ENCODE measurements around the gene EMC1. TPM values are rescaled to one million over a fixed set of nuclear protein-coding genes. Genes with fewer than 3 reads are reported as not detected.
A peak's percentile ranks its signal among the peaks of the same experiment; 100 is the strongest.
"Not testable (repeated sequence)": the region's sequence is repeated elsewhere in the genome, so short reads cannot be mapped to it uniquely, and the experiment has no call there.

EMC1 gene
- total RNA-seq, 2 experiments from 2014 or later: 21.9 to 22.2 TPM

GRCh38 chr1:19220080-19220846 is 31.1 kb downstream of the EMC1 start:
- ATAC-seq (ENCODE audit: poor library complexity): no peak
- no peak overlapping the region for H3K4me3 Mint-ChIP-seq
- intact Hi-C loops (cut with DNase I, micrococcal nuclease): no loop called here
- H3K27ac Mint-ChIP-seq: no peak overlapping the region
- ChIA-PET CTCF (no interaction called here), POLR2A (no interaction called here)
- no peak overlapping the region for H3K27ac ChIP-seq (ENCODE audit: low read depth in 1 of 2, low read length in 2 of 2)
- no peaks in the 10 kb centered on the region for H3K27me3 Mint-ChIP-seq
- H3K4me3 ChIP-seq (ENCODE audit: low read length): no peak overlapping the region
- peaks cover 78% of the 10 kb centered on the region for H3K36me3 Mint-ChIP-seq (ENCODE audit: low read depth)
- H3K9me3 Mint-ChIP-seq: no peaks in the 10 kb centered on the region
- DNase-seq: no peak
- no peak for TF ChIP-seq CTCF (IDR thresholded peaks at IDR 0.05)
- no peaks in the 10 kb centered on the region for H3K4me1 ChIP-seq (ENCODE audit: insufficient read depth, low read length)
- H3K9me3 ChIP-seq (ENCODE audit: control insufficient read depth in 1 of 2, insufficient read depth in 1 of 2, low read length in 2 of 2): no peaks in the 10 kb centered on the region
- no peaks in the 10 kb centered on the region for H3K4me1 Mint-ChIP-seq (ENCODE audit: low read depth)
- H3K27me3 ChIP-seq (ENCODE audit: control insufficient read depth in 1 of 2, insufficient read depth in 2 of 2, low read length in 2 of 2): no peaks in the 10 kb centered on the region
- peaks cover 83% of the 10 kb centered on the region for H3K36me3 ChIP-seq (ENCODE audit: insufficient read depth, low read length)

- ChIA-PET CTCF (no interaction called here), POLR2A (no interaction called here)
- H3K27me3 Mint-ChIP-seq: no peaks in the 10 kb centered on the region
- H3K27me3 ChIP-seq (ENCODE audit: control insufficient read depth in 1 of 2, insufficient read depth in 2 of 2, low read length in 2 of 2): no peaks in the 10 kb centered on the region
- no peak overlapping the region for H3K27ac Mint-ChIP-seq
- no peak for TF ChIP-seq CTCF (IDR thresholded peaks at IDR 0.05)
- H3K4me3 ChIP-seq (ENCODE audit: low read length): no peak overlapping the region
- H3K27ac ChIP-seq (ENCODE audit: low read depth in 1 of 2, low read length in 2 of 2): no peak overlapping the region
- no peaks in the 10 kb centered on the region for H3K9me3 Mint-ChIP-seq
- H3K4me1 ChIP-seq (ENCODE audit: insufficient read depth, low read length): no peaks in the 10 kb centered on the region
- no peaks in the 10 kb centered on the region for H3K9me3 ChIP-seq (ENCODE audit: control insufficient read depth in 1 of 2, insufficient read depth in 1 of 2, low read length in 2 of 2)
- ATAC-seq (ENCODE audit: poor library complexity): no peak
- peaks cover 75% of the 10 kb centered on the region for H3K36me3 ChIP-seq (ENCODE audit: insufficient read depth, low read length)
- no peak for DNase-seq
- no peak overlapping the region for H3K4me3 Mint-ChIP-seq
- intact Hi-C loops (cut with DNase I, micrococcal nuclease): no loop called here
- no peaks in the 10 kb centered on the region for H3K4me1 Mint-ChIP-seq (ENCODE audit: low read depth)
- H3K36me3 Mint-ChIP-seq (ENCODE audit: low read depth): peaks cover 71% of the 10 kb centered on the region
These were observed 31.9 kb downstream of the EMC1 start for GRCh38 chr1:19219451-19219850.

GRCh38 chr1:19216585-19216984 is 34.7 kb downstream of the EMC1 start:
- DNase-seq; H3K4me3 ChIP-seq (ENCODE audit: low read length); POLR2A ChIA-PET; H3K4me1 ChIP-seq (ENCODE audit: insufficient read depth, low read length); H3K27ac ChIP-seq (ENCODE audit: low read depth in 1 of 2, low read length in 2 of 2); ATAC-seq (ENCODE audit: poor library complexity); H3K9me3 ChIP-seq (ENCODE audit: control insufficient read depth in 1 of 2, insufficient read depth in 1 of 2, low read length in 2 of 2); H3K9me3 Mint-ChIP-seq; H3K27me3 ChIP-seq (ENCODE audit: control insufficient read depth in 1 of 2, insufficient read depth in 2 of 2, low read length in 2 of 2); intact Hi-C loops (cut with DNase I, micrococcal nuclease); H3K4me3 Mint-ChIP-seq; H3K27me3 Mint-ChIP-seq; H3K27ac Mint-ChIP-seq: not testable (repeated sequence)
- peaks cover 54% of the 10 kb centered on the region for H3K36me3 ChIP-seq (ENCODE audit: insufficient read depth, low read length)
- H3K4me1 Mint-ChIP-seq (ENCODE audit: low read depth): peaks cover 26% of the 10 kb centered on the region
- H3K36me3 Mint-ChIP-seq (ENCODE audit: low read depth): peaks cover 61% of the 10 kb centered on the region
- CTCF ChIA-PET: interaction anchor here (1.2 kb wide), 1 partner anchor 24 kb away, joined by 4 read pairs; no protein-coding TSS in a partner anchor

GRCh38 chr1:19213580-19213979 is 37.7 kb downstream of the EMC1 start:
- peaks cover 27% of the 10 kb centered on the region for H3K36me3 ChIP-seq (ENCODE audit: insufficient read depth, low read length)
- CTCF ChIA-PET: no interaction called here
- TF ChIP-seq CTCF (IDR thresholded peaks at IDR 0.05): no peak
- POLR2A ChIA-PET: no interaction called here
- H3K4me3 ChIP-seq (ENCODE audit: low read length): no peak overlapping the region
- H3K27me3 ChIP-seq (ENCODE audit: control insufficient read depth in 1 of 2, insufficient read depth in 2 of 2, low read length in 2 of 2): no peaks in the 10 kb centered on the region
- no peak for DNase-seq
- Mint-ChIP-seq H3K4me1 (ENCODE audit: low read depth) (peaks cover 52% of the 10 kb centered on the region), H3K9me3 (no peaks in the 10 kb centered on the region), H3K4me3 (no peak overlapping the region), H3K27me3 (no peaks in the 10 kb centered on the region), H3K36me3 (ENCODE audit: low read depth) (peaks cover 51% of the 10 kb centered on the region), H3K27ac (peak overlapping the region; percentile 95)
- intact Hi-C loops (cut with DNase I, micrococcal nuclease): loop anchor here in 1 of 2 experiments (5.0 kb wide), 1 partner anchor 384 kb away; a partner anchor contains a TSS
- H3K4me1 ChIP-seq (ENCODE audit: insufficient read depth, low read length): peaks cover 20% of the 10 kb centered on the region
- no peak overlapping the region for H3K27ac ChIP-seq (ENCODE audit: low read depth in 1 of 2, low read length in 2 of 2)
- no peaks in the 10 kb centered on the region for H3K9me3 ChIP-seq (ENCODE audit: control insufficient read depth in 1 of 2, insufficient read depth in 1 of 2, low read length in 2 of 2)
- no peak for ATAC-seq (ENCODE audit: poor library complexity)

All from CD4-positive, alpha-beta T cell (primary cell).